NCI-H774 (cell line): ENCODE measurements around the gene PCBD2.
"Not testable (repeated sequence)": the region's sequence is repeated elsewhere in the genome, so short reads cannot be mapped to it uniquely, and the experiment has no call there.

Experiments used
- DNase-seq: peaks from one replicate; lab custom pipeline; 2025; lab: John Stamatoyannopoulos, UW

PCBD2 gene

DNA sequence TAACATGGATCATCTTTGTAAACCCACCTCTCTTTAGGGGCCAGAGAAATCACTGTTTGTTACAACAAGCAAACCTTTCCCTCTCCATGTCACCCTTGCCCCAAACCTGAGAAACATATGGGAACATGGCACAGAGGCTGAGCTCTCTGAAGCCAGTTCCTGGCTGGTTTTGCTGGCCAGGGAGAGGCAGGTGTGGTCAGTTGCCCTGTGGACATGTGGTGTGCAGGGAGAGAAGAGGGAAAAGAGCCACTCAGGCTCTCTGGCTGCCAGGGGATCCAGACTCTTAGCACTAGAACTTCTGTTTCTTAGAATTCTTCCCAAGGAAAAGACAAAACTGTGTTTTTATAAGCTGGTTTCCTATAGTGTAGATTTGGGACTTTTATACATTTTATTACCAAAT lies 58.2 kb downstream of the PCBD2 start:
- DNase-seq = no peak

DNA sequence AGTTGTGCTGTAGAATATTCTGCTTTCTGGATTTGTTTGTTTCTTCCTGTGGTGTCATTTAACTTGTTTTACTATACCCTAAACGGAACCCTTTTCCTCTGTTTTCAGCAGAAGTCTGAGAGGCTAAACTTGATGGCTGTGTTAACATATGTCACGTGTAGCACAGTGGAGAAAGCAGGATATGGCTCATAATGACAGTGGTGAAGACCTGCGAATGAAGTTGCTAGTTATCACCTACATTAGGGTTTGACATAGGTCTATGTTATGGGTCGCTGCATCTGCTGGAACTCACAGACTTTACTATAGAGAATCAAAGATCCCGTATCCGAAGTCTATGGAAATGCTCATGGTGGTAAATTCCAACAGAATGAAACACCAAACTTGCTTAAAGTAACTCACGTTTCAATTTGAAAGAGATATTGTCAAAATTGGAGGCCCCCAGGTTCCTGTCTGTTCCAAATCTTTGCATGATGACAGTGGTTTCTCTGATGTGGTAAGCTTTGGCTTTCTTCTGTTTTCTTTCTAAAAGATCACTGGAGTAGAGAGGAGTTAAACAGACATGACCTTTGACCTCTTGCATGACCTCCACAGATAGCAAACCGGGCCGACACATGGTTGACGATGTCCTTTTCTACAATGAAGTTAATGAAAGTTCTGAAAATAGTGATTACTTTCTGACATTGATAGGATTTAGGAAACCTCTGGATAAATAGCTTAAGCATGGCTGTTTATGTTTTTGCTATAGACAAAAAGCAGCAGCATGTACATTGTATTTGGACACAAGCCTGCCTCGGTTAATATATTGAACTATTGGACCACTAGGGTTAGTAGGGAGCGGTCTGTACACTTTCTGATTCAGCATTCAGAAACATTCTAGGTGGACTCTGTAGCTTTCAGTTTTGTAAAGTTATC lies 59.7 kb downstream of the PCBD2 start:
- DNase-seq = no peak

DNA sequence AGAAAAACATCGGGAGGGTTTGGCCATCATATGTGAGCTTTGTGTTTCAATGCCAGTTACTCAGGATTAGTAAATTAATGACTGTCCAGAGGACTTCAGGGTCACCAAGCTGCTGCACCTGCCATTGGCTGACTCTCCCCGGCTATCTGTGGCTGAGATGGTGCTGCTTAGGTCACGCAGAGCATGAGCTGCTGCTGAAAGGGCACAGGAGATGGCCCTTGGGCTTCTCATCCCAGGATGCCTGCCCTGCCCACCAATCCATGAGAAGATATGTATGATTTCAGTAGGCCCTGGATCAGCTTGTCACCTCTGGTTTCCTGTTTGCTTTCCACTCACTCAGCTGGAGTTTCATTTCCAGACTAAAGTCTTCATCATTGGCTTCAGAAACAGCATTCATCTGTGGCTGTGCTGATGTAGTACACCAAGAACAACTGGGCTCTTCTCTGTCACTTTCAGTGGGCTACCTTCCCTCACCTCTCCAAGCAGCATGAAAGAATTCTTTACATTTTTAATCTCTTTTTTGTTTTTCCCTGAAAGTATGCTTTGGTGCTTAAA lies 60.4 kb downstream of the PCBD2 start:
- no peak for DNase-seq

DNA sequence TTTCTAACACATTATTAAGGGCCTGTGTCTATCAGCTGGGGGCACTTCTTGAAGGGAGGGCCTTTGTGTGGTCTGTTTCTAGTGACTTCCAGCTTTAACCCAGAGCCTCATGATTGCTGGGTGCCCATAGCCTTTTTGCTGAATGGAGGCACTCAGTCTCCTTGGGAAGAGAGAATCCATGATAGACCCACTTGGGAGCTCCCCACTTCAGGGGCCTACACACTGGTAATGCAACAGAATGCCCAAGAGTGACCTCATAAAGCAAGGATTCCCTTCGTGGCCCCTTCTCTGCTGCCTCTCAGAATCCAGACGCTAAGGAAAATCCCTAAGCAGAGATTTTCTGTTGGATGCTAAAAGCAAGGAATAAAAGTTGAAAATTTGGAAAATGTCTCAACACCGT lies 62.7 kb downstream of the PCBD2 start, which contains the start of gene CATSPER3:
Gene CATSPER3 (plus strand): TSS at position 301 of the 400 bp plus-strand sequence. CDS start 85 bp downstream, at position 386.
- no peak for DNase-seq

DNA sequence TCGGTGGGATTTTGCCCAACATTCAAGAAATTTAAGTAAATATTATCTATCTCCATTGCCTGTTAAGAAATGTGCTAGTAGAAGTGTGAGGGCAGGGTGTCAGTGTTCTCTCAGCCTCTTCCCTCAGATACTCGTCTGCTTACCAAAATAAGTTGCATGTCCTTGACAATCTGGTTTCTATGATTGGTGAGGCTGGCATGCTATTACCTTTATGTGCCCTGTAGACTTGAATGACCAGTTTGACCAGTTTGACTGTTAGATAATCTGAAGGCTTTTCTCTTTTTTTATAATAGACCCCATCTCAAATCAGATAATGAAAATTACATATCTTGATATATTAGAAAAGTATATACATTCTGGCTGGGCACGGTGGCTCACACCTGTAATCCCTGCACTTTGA lies 63.1 kb downstream of the PCBD2 start:
- DNase-seq = no peak

DNA sequence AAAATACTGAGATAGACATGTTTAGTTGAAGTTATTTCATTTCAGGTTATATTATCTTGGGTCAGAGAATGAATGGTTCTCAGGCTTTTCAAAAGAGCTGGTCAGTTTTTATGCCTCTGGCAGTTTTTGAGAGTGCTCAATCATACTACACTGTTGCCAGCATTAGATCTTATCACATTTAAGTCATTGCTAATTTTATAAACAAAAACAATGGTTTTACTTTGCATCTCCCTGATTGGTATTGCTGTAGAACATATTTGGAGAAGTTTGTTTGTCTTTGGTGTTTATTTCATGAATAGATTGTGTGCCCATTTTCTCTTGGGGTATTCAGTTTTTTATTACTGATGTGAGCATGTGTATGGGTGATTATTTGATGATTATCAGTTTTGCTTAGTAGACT lies 64.2 kb downstream of the PCBD2 start:
- no peak for DNase-seq

DNA sequence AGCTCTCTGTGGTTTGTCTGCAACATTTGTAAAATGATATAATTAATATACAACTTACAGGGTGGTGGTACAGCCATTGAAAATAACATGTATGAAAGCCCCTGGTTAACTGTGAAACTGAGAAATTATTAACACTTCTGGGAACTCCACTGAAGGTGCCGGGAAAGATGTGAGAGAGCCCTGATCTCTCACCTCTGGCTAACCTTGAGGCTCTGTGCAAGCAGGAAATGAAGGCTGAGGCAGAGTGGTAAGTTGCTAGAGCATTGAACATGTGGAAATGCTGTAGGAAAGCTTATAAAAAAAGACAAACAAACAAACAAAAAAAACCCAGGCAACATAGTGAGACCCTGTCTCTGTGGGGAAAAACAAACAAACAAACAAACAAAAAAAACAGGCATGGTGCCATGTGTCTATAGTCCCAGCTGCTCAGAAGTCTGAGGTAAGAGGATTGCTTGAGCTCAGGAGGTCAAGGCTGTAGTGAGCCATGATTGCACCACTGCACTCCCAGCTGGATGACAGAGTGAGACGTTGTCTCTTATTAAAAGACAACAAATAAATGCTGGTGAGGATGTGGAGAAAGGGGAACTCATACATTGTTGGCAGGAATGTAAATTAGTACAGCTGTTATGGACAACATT lies 70.3 kb downstream of the PCBD2 start:
- no peak for DNase-seq

DNA sequence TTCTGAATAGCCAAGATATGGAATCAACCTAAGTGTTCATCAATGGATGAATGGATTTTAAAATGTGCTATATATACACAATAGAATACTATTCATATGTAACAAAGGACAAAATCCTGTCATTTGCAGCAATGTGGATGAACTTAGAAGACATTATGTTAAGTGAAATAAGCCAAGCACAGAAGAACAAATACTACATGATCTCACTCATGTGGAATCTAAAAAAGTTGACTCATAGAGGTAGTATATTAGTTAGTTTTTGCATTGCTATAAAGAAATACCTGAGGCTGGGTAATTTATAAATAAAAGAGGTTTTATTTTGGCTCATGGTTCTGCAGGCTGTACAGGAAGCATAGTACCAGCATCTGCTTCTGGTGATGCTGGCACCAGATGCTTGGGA lies 70.9 kb downstream of the PCBD2 start:
- DNase-seq = no peak

DNA sequence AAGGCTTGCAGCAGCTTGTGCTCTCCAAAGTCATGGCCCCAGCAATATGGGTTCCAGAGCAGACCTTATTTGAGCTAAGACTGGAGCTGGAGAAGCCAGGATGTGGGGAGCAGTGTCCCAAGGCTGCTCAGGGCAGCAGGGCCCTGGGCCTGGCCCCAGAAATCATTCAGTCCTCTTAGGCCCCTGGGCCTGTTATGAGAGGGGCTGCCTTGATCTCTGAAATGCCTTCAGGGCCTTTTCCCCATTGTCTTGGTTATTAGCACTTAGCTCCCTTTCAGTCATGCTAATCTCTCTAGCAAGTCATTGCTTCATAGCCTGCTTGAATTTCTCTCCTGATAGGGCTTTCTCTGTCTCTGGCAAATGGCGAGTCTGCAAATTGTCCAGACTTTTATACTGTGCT lies 71.9 kb downstream of the PCBD2 start:
- no peak for DNase-seq

DNA sequence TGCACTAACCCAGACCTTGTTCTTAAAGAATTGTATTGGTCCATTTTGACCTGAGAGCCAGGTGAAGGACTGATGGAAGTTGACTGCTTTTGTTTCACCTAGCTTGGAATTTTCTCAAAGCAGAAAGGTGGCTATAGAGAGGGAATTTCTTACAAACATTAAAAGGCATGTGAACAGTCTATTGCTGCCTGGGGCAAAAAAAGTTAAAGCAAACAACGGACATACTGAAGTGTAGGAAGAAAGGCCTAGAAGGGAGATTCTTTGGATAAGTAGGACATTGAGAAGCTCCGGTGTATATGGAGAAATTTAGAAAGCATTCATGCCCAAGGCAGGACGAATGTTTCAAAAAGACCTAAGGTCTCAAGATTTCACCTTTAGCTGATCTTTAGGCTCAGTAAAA lies 74.5 kb downstream of the PCBD2 start:
- DNase-seq = no peak

DNA sequence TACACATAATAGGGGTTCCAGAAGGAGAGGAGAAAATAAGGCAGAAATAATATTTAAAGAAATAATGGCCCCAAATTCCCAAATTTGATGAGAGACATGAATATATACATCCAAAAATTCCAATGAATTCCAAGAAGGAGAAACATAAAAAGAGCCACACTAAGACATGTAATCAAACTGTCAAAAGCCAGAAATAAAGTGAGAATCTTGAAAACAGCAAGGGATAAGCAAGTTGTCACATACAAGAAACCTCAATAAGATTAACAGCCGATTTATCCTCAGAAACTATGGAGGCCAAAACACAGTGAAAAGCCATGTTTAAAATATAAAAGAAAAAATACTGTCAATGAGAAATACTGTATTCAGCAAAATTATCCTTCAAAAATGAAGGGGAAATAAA lies 77.3 kb downstream of the PCBD2 start:
- DNase-seq = no peak

DNA sequence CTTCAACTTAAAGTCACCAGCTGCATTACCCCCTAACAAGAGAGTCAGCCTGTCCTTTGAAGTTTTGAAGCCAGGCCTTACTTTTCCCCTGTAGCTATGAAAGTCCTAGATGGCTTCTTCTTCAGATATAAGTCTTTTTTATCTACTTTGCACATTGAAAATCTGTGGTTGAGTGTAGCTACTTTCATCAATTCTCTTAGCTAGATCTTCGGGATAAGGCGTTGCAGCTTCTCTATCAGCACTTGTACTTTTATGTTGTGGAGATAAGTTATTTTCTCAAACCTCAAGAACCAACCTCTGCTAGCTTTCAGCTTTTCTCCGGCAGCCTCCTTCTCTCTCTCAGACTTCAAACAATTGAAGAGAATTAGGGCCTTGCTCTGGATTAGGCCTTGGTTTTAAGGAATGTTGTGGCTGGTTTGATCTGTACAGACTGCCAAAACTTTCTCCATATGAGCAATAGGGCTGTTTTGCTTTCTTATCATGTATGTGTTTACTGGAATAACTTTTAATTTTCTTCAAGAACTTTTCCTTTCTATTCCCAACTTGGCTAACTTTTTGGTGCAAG lies 84.4 kb downstream of the PCBD2 start:
- DNase-seq = no peak

DNA sequence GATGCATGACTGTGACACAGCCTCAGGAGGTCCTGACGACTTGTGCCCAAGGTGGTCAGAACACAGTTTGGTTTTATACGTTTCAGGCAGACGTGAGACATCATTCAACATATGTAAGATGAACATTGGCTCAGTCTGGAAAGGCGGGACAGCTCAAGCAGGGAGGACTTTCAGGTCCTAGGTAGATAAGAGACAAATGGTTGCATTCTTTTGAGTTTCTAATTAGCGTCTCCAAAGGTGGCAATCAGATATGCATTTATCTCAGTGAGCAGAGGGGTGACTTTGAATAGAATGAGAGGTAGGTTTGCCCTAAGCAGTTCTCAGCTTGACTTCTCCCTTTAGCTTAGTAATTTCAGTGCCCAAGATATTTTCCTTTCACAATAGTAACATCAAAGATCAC lies 85.3 kb downstream of the PCBD2 start:
- not testable (repeated sequence) for DNase-seq

DNA sequence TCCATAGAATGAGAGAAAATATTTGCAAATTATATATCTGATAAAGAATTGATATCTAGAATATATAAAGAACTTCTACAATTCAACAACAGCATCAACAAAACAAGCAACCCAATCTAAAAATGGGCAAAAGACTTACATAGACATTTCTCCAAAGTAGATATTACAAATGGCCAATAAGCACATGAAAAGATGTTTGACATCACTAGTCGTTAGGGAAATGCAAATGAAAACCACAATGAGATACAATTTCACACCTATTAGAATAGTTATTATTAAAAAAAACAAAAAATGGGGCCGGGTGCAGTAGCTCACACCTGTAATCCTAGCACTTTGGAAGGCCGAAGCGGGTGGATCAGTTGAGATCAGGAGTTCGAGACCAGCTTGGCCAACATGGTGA lies 87.2 kb downstream of the PCBD2 start:
- no peak for DNase-seq

DNA sequence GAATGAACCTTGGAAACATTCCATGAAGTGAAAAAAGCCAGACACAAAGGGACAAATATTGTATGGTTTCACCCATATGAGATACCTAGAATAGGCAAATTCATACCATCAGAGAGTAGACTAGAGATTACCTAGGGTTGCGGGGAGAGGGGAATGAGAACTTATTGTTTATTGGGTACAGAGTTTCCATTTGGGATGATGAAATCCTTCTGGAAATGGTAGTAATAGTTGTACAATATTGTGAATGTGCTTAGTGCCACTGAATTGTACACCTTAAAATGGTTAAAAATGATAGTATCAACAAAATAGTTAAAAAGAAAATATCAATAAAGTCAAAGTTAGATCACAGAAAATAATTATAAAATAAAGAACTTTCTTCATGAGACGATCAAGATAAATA lies 88.2 kb downstream of the PCBD2 start:
- DNase-seq = no peak

DNA sequence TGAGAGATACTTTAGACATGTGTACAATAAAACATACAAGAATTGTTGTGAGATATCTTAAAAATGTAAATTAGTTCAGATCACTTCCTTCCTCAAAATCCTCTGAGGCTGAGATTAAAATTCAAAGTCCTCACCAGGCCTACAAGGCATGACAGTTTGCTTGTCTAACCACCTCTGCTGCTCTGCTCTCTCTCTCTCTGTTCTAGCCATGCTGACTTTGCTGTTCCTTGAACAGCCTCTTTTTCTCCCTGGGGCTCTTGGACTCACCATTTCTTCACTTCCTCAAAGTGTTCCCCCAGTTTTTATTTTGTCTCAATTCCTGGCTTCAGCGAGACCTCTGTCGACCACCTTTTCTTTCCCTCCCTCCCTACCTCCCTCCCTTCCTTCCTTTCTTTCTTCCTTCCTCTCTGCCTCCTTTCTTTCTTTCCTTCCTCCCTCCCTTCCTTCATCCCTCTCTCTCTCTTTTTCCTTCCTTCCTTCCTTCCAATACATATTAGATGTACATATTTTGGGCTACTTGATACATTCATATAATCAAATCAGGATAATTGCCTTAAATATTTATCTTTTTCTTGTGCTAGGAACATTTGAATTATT lies 89.7 kb downstream of the PCBD2 start:
- DNase-seq = no peak

DNA sequence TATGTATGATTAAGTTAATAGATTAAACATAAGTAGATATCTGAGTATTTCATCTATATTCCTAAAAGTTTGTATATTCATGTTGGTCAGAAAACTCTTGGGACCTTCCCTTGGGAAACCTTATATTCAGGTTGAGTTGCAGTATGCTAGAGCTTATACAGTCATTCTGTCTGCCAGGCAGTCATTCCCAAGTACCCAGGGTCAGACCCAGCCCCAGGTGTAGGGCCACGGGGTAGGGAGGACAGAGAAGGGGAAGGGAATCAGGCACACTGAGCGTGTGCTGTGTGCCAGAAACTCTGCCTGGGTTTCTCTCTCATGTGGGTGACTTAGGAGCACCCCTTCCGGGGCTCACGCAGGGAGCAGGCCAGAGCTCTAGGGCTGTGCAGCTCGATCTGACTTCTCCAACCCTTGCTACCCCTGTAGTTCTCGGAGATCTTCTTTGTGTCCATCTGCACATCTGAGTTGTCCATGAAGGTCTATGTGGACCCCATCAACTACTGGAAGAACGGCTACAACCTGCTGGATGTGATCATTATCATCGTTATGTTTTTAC lies 91.0 kb downstream of the PCBD2 start:
- DNase-seq = no peak

DNA sequence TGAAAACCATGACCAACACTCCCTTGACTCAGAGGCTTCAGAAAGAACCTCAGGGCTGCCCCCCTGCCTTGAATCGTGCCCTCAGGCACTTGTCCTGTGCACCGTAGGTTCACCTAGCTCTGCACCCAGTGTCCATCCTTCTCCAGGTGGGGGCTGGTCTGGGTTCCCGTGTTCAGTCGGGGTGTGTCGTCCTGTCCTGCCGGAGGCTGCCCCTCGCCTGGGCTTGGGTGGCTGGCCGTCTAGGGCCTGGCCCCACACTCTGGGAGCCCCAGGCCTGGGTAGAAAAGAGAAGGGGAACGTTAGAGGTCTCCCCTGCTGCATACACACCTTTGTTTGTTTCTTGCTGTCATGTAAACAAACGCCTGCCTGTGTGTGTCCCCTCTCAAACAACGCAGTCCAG lies 92.1 kb downstream of the PCBD2 start:
- no peak for DNase-seq

DNA sequence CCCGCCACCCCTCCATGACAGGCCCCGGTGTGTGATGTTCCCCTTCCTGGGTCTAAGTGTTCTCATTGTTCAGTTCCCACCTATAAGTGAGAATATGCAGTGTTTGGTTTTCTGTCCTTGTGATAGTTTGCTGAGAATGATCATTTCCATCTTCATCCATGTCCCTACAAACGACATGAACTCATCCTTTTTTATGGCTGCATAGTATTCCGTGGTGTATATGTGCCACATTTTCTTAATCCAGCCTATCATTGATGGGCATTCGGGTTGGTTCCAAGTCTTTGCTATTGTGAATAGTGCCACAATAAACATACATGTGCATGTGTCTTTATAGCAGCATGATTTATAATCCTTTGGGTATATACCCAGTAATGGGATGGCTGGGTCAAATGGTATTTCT lies 93.1 kb downstream of the PCBD2 start:
- not testable (repeated sequence) for DNase-seq

DNA sequence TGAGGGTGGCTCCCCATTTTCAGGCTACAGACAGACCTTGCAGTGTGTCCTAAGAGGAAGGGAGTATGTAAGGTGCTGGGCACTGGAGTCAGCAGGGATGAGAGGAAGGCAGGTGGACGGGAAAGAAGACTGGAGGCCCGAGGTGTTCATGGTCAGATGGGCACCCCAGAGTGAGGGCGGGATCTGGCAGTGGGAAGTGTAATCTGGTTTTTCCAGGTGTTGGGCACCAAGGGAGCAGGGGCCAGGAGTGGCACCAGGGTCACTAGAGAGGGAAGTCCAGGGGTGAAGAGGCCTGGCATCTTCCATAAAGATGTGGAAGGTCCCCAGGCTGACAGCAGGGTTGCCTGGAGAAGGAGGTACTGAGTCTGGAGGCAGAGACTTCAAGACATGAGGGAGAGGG lies 99.4 kb downstream of the PCBD2 start:
- DNase-seq = no peak

DNA sequence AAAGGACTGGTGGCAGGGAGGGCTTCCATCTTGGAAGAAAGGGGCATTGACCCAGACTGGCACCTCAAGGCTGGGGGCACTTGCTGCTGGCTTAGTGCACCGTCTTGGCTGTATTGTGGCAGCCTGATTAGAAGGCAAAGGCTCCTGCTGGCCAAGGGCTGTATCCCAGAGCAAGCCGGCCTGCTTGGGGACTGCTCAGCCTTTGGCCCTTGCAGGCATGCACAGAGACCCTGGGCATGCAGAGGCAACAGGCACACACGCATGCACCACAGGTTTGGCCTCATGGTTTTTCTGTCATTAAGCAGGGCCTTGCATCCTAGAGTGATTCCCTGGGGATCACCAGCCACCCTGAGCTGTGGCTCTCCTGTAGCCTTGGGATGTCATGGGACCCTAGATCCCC lies 100.1 kb downstream of the PCBD2 start:
- no peak for DNase-seq

DNA sequence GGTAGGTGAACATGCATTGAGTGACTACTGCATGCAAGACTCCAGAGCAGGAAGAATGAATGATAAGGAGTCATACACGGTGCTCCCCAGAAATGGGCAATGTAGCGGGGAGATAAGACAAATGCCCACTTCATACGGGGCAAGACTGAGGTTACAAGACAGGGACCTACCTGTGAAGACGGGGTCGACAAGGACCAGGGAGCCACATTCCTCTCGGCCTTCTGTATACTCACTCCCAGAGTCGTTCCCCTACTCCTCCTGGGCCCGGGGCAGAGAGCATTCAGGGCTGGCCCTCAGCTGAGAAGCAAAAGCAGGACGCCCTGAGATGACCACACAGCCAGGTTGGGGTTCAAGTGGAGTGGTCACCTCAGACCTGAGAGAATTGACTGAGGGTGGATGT lies 102.4 kb downstream of the PCBD2 start:
- no peak for DNase-seq
